Testis (tissue), 2 donors: ENCODE measurements around the gene SLIT3.

Experiments used
- POLR2A ChIP-seq: fragments of 450-650 bp; IDR thresholded peaks from one replicate; pipeline ENCODE4 v1.6.1; 2017; ENCODE audit warnings: antibody characterized with exemption, mild to moderate bottlenecking, moderate library complexity
- TF ChIP-seq, protein P1 (sequence below), 3 experiments: fragments of 450-650 bp in 2 of 3; fragments of 200-600 bp in 1 of 3; sonication (generic) in 1 of 3; IDR thresholded peaks; one replicate each; pipeline ENCODE4 v1.5.1; 2016 to 2019; ENCODE audit warnings: antibody characterized with exemption in 3 of 3, mild to moderate bottlenecking in 2 of 3, moderate library complexity in 1 of 3

DNA sequence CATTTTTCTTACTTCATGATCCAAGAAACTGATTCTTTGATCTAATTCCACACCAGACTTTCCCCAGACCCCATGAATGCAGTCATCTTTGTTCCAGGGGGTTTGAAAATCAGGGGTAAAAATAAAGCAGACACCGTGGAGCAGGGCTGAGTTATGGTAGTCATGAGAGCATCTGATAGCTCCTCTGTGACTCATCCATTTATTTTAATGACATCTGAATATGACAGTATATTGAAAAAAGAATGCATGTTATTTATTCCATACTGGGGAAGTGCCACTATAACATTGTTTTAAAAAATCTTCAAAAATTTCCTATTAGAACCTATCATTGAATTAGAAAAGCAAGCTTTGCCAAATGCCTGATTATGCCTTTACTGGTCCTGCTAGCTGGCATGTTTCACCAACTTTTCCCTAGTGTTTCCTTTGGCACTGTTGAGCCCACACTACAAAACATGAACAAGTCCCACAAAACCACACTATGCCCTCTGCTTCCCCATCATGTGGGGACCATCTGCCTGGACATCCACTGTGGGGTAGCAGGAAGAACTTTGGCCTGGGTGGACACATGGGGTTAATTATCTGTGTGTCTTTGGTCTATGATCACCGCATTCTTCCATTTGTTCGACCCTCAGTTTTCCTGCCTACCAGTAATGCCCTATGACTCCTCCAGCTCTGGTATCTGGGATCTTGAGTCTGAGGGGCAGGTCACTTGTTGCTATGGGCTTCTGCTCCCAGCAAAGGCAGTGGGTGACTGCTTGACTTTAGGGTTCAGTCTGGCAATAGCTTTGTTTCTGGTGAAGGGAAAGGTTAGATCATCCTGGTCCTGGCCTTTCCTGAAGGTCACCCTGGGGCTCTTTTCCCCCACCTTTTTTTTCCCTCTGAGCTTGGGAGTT, 639.1 kb downstream of the SLIT3 start:
- TF ChIP-seq, protein P1, sequence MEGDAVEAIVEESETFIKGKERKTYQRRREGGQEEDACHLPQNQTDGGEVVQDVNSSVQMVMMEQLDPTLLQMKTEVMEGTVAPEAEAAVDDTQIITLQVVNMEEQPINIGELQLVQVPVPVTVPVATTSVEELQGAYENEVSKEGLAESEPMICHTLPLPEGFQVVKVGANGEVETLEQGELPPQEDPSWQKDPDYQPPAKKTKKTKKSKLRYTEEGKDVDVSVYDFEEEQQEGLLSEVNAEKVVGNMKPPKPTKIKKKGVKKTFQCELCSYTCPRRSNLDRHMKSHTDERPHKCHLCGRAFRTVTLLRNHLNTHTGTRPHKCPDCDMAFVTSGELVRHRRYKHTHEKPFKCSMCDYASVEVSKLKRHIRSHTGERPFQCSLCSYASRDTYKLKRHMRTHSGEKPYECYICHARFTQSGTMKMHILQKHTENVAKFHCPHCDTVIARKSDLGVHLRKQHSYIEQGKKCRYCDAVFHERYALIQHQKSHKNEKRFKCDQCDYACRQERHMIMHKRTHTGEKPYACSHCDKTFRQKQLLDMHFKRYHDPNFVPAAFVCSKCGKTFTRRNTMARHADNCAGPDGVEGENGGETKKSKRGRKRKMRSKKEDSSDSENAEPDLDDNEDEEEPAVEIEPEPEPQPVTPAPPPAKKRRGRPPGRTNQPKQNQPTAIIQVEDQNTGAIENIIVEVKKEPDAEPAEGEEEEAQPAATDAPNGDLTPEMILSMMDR (IDR thresholded peaks at IDR 0.05): no peak
- TF ChIP-seq POLR2A: no peak
